G401.6 (cell line): ENCODE results near the gene CPVL.

Experiments used
- FAIRE-seq: peaks from 2 replicates; lab custom pipeline; 2012; peaks lifted over from hg19 to GRCh38; lab: Jason Lieb, UNC

Gene CPVL

DNA sequence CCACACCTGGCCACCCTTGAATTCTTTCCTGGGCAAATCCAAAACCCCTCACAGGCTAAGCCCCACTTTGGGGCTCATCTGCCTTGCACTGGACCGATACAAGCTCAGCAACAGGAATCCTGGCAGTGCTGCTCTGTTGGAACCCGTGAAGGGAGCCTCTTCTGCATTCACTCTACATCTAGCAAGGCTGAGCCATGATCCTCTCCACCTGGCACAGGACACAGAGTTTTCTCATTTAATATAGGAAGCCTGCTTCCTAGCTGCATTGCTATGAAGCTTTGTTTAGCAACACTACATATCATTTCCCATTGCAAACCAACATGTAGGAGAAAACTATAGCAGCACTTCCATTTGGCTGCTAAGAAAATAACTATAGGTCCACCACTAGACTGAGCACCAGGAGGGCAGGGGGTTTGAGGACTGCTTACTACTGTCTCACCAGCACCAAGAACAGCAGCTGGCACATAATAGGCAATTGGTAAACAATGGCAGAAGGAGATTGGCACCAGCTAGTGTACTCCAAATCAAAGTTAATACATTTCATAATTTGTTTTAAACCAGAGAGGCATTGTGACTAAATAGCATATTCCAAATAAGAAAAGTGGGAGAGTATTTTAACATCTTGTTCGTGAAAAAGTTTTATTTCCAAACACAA, 56.1 kb downstream of the CPVL start:
- FAIRE-seq, result no peak

DNA sequence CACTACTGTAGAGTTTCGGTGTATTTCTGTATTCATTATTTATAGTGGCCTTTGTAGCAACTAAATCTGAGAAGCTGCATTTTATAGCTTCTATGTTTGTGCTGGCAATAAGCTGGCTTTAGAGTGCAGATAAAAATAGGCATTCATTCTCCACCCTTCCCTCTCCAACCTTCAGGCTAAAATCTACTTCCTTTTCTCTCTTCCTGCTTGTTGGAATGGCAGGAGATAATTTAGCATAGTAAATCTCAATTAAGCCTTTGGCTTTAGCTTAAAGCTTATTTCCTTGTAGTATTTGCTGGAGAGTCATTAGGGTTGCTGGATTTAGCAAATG, 58.5 kb downstream of the CPVL start:
- no peak for FAIRE-seq

DNA sequence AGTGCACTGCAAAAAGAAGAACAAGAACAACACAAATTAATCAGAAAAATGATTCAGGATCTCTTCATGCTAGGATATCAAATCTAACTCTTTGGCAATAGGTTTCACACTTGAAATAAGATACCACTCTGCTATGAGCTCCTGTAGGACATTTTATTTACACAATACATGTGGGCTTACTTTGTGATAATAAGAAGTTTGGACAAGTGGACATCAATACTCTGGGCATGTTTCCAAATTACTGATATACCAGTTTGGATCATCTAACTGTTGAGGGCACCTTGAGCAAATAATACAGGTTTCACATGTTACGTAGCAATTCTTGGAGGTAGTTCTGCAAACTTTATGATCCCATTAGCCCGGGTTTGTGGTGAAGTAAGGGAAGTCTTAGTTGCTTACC, 59.8 kb downstream of the CPVL start:
- FAIRE-seq, result no peak

DNA sequence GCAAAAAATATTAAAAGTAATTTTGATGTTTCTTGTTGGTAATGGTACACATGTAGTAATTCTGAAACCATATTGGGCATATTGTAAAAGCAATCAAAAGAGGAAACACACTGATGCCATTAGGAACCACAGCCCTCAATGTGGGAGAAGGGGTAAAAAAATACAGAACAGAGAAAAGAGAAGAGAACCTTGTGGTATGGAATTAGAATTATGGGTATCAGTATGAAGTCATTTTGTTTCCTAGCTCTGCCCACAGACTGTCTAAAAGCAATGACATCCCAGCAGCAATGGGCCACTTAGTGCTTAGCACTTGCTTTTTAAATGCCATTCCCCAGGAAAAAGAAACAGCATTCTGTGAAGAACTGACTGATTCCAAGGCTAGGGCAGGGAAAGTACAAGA, 61.5 kb downstream of the CPVL start:
- FAIRE-seq, result no peak

DNA sequence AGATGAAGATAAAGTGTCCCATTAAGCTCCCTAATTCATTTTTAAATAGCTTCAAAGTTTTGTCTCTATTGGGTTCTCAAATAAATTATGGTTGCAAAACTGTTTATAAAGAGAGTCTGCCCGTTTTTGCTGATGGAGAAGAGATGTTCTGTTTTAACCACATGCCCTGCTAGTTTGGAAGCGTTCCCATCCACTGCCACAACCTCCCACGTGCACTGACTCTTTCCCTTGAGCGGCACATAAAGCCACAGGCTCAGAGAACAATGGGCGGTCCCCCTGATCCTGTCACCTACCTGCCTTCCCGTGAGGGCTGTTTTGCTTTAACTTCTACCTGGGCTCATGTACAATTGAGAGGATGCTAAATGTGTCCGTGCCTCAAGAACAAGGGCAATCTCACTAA, 65.5 kb downstream of the CPVL start:
- FAIRE-seq, result no peak

DNA sequence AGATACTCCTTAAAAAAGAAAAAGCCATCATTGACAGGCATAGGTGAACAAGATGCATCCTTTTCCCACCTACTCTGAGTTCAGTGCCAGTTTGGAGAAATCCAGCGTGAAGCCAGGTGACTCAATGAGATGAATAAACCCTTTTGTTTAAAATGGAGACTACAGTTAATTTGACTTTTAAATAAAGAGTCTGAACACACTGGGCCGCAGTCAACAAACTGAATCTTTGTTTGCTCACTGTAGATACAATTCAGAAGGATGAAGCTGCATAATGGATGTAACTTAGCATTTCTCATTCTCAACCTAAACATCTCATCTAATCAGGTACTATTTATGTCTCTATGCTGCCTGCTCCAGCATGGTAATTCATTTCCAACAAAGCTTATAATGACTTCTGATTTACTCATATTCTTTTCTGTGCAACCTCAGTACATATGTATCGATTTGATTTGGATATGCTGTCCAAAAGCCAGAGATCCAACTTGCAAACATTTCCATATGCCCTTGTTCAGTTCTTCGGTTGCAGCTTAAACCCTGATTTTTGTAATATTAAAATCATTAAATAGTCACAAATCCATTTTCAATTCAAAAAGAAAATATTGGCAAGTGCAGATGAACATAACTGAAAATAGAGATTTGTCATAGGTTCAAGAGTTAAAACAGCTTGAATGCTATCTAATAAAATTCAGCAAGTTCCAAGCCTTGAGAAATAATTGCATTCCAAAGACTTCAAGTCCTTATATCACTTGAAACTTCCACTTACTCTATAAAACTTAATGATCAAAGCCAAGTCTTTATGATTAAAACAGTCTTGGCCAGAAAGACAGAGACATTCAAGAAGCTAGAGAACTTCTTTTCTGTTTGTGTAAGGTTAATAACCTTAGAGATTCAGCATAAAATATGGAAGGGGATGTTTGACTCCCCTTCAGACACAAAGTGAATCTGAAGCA, 67.8 kb downstream of the CPVL start:
- no peak for FAIRE-seq

DNA sequence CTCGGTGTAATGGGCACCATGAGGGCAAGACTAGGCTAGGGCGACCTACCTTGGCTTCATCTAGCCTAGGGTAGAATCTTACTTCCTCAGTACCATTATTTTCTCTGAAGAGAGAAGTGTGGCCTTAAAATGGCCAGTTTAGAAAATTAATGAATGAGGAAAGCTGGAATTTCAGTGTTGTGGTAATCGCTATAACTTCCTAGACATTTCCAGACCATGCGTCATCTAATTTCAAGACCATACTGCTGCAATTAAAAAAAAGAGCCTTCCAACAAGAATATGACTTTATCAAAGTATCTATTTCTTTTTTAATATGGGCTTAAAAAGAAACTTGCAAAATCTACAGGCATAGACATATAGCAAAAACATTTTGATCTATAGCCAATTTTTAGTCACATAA, 68.5 kb downstream of the CPVL start:
- FAIRE-seq, result no peak

DNA sequence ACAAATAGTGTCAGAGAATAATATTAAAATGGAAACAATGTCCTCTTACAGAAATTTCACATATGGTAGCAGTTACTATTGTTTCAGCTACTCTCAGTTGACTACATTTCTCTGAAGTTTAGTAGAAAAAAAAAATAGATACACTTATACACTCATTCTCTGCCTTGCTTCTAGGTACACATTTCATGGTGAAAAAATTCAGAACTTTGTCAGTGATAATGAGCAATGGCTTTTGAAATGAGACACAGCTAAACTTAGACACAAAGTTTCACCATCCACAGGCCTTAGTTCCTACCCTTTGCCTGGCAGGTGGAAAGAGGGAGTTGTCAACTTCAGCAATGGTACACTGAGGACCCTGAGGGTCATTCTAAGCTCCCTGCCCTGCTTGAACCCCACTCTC, 69.2 kb downstream of the CPVL start:
- no peak for FAIRE-seq

DNA sequence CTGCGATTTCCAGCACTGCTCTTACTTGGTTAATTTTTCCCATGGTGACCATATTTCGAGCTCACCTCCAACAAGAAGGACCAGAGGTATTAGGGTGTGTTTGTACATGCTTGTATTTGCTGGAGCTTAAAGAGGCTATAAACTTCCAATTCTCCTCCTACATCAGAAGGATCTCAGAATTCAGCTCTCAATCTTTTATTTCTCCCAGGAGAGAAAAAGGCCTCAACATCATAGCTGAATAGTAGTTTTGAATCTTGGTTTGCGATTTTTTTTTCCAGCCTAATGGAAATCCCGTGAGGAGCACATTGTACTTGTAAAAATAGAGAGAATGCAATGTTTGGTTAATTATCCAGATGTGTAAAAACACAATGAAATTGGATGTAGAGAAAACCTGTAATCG, 69.7 kb downstream of the CPVL start:
- FAIRE-seq, result no peak

DNA sequence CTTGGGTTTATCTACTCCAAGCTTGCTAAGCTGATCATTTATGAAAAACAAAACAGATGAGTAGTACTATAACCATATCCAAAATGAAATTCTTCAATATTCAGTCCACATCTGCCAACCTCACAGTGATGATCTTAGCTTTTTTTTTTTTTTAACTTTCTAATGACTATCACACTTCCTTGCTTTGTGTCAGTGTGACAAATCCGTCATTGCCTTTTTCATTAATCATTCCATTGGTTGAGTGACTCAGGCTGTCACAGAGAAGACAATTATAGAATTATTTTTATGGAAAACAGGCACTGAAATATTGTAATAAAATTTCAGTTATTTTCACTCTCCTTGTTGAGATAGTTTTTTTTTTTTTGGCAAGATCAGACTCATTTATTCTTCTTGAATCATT, 70.7 kb downstream of the CPVL start:
- FAIRE-seq, result no peak

DNA sequence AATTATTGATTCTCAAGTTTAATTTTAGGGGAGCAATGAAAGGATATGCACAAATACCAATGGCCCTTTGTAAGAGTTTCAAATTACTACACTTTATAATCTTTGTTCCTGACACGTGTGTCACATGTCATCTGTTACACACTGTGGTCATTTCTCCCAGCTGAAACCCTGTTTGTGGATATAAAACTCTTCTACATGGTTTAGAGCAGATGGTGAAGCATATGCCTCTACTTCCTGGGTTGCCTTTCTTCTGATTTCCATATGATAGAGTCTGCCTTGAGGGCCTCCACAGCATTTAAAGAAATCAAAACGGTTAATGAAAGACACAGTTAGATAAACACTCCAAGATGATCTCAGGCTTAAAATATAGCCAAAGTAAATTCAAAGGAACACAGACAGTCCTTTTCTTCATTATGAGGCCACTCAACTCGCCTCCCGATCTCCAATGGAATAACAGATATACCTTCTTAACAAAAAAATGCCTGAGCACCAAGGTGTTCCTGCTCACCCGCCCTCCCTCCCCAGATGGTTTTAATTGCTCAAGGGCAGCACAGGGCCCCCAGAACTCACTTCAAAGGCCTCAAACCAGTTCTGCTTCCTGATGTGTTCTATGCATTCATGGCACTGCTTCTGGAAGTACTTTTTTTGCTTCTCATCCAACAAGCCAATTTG, 75.0 kb downstream of the CPVL start:
- no peak for FAIRE-seq

DNA sequence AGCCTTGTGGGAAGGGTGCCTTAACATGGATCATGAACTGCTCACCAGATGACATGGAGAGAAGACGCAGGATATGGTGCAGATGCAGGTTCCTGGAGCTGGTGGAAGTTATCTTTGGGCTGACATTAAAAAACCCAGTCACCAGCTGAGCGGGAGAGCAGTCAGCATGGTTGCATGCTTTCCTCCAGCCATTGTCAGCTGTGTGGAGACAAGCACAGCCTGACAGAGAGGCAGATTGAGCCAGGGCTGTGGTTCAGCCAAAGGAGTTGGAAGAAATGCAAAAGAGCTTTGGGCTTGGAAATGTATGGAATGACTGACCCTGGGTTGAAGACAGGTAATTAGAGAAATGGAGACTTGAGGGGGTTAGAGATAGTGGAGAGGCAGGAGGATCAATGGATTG, 79.7 kb downstream of the CPVL start:
- no peak for FAIRE-seq

DNA sequence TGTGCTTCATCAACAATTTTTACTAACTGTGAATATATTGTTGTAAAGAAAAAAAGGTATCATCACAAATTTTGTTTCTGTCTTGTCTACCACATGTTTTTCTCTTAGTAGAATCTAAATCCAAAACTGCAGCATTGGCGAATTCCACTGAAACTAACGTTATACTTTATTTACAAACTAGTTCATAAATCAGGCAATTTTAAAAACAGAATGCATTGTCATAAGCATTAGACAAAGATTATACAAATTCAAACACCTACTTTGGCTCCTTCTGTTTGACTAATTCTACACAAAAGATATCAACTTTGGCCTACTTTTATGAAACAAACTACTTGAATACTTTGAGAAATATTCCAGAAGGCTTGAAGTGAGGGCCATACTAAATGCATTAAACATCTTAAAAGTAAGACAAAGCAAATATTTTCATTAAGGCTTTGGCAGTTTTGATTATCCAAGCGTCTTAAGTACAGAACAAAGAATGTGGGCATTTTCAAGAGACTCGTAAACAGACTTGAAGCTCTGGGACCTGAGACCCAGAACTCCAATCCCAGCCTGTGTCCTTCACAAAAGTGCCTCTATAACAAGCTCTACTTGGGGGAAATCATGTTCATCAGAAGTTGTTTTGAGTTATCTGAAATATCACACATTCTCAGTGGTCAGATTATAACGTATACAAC, 81.0 kb downstream of the CPVL start:
- FAIRE-seq, result no peak

DNA sequence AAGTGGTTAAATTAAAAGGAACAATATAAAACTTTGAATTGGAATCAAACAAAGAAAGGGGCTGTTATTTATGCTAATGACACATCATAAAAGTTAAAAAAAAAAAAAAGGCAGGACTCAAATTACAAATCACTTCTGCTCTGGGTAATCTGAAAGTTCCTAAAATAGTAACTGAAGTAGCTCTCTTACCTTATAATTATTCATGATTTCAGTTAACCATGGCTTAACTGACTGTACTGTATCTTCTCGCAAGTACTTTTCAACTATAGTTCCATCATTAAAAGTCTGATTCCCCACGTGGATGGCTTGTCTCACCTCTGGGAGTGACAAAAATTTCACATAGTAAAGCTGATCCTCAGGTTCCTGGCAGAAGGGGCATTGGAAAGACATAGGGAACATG, 82.5 kb downstream of the CPVL start:
- no peak for FAIRE-seq

DNA sequence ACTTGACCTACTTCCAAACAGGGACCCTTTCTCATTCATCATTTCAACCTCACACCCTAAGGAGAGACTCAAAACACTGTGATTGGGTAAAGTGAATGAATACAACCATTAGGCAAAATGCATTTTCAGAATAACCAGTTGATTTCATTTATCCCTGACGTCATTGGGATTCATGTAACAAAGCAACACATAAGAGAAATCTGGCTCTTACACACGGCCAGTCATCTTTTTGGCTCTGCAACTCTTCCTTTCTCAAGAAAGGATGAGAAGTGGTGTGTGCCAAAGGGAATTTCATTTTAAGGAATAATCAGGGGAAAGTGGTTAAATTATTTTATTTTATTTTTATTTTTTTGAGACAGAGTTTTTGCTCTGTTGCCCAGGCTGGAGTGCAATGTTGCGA, 83.1 kb downstream of the CPVL start:
- FAIRE-seq, result no peak

DNA sequence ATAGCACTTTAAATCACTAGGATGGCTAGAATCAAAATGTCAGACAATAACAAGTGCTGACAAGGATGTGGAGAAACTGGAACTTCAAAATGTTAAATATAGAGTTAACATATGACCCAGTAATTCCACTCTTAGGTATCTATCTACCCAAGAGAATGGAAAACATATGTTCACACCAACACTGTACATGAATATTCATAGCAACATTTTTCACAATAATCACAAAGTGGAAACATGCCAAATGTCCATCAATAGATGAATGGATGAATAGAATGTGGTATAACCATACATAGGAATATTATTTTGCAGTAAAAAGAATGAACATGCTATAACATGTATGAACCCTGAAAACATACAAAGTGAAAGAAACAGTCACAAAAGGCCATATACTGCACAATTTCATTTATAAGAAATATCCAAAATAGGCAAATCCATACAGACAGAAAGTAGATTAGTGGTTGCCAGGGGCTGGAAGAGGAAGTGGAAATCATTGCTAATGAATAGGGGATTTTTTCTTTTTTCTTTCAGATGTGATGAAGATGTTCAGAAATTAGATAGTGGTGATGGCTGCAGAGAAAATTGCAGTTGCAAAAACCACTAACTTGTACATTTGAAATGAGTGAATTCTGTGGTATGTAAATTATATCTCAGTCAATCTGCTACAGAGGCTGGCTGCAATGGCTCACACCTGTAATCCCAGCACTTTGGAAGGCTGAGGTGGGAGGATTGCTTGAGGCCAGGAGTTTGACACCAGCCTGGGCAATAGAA, 93.0 kb downstream of the CPVL start:
- FAIRE-seq, result no peak

DNA sequence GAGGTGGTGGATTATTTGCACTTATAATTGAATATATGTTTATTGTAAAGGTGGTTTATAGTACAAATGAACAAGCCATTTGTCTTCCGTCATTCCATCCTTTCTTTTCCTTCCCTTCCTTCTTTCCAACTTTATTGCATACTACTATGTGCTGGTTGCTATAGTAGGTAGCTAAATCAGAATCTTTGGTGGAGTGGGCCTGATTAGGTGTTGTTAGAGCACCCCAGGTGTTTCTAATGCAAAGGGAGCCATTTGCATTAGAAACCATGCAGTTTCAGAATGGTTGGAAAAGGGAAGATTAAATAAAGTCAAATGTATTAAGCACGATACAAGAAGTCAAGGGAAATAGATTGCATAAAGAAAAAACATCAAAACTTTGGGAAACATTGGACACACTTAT, 99.4 kb downstream of the CPVL start:
- no peak for FAIRE-seq

DNA sequence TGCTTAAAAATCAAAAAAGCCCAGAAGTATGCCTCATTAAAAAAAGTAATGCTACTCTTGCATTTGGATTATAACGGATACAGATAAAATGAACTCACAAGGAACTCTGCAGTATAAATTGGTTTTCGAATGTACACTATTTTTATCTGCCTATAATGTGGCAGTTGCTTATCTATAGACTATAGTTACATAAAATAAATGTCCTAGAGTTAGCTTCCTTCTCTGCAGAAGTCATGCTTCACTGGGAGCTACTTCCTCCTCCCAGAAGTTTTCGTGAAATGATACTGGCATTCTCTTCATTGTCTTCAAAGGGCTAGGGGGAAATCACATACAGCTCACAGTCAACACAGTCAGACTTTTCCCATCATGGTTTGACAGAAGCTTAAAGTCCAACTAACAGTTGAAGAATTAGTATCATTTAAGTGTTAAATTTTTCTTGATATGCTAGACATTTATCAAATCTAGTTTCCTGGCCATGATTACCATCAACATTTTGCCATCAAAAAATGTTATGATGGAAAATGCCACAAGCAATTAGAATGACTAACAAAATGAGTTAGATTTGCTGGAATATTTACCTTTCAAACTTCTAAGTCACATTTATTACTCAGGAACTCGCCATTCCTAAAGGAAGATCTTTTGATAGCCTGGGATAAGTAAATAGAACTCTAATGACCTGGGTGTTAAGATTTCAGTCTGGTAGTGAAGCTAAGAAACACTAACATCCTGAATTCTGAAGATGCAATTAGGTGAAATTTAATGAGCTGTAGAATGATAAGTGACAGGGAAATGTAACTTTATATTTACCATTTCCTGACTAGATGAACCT, 100.9 kb downstream of the CPVL start:
- FAIRE-seq, result no peak

DNA sequence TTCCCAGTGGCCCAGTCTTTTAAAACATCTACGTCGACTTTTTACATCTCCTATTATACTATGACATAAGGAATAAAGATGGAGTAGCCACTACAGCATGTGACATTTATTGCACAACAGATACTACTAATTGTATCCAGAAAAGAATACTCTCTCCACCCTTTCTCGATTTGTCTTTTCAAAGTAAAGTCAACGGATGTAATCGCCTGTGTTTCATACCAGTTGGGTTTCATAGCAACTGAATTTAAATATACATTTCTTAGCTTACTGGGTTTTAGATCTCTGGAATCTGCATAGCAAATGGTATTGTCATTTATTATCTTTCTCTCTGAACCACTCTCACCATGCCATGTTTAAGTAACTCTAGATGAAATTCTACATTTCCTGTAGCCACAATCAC, 101.8 kb downstream of the CPVL start:
- FAIRE-seq, result no peak

DNA sequence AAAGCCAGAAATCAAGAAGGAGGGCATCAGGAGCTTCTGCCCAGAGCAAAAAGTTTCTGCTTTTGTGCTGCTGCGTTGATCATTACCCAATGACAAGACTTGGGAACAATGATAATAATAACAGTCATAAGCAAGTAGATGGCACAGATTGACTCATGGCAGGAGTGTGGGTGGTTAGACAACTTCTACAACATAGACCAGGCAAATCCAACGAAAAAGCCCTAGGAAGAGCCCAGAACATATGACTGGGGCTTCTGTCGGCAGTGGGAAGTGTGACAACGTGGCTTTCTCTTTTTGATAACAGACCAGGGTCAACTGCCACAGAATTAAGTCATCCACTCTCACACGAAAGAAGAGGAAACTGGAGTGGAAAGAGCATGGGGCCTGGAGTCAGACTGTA, 102.8 kb downstream of the CPVL start:
- no peak for FAIRE-seq

DNA sequence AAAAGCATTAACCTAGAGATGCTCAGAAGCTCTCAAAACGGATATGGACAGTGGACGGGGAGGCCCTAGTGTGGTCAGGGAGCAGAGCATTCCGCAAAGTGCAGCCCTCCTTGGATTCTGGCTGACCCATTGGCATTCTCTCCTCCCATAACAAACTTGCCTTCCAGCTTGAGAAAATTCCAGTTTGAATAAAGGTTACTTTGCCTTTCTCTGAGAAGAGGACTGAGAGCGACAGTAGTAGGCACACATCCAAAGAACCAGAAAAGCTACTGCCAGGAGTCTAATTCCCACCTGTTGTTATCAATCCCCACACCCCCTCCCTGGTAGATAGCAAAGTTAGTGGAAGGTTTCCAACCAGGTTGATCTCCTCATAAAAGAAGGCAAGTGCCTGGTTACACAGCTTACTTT, 103.5 kb downstream of the CPVL start:
- FAIRE-seq, result no peak
